ENCODE data around the gene TAF4. TPM values are rescaled to one million over a fixed set of nuclear protein-coding genes. Genes with fewer than 3 reads are reported as not detected.

TAF4 gene
- total RNA-seq, 1 donor from 2014 or later = 17.6 TPM

DNA sequence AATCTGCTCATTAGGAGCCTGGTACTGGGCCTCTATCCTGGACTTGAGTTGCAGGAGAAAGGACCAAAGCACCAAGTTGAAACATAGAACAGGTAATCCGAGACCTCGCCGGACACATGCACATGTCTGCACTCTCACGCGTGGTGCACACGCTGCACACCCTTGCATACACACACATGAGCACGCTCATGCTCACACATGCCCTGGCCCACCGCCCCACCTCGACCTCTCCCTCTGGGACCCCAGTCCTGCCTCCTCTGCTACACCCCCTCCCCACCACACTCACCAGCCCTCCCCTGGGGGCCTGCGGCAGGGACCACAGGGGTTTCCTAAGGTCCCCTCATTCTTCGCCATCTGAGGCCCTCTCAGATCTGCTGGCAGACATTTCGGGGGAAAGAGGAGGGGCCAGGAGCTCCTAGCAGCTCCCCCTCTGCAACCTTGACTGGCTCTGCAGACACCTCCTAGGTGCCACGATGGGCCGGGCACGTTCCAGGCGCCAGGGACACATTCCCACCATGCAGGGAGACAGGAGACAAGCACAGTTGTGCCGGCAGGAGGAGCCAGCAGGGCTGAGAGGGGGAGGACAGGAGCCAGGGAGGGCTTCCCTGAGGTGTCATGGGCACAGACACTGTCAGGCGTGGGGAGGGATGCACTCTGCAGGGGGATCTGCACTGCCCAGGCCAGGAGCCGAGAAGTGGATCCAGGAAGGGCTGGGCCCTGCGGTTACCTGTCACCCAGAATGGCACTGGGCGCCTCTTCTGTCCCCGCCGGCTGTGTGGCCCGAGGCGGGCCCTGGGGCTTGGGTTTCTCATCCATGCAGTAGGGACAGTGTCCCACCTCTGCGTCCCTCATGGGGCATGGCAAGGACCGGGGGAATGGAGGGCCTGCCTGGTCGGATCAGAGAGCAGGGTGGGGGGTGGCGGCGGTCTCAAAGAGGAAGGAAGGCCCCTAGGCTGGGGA is 31.0 kb upstream of the TAF4 start:
- Histone ChIP-seq H3K27me3 (ENCODE audit: low read depth) (no peaks in the 10 kb centered on the region), H3K4me1 (no peaks in the 10 kb centered on the region), H3K9me3 (peaks cover 5% of the 10 kb centered on the region), H3K27ac (no peak overlapping the region), H3K36me3 (no peaks in the 10 kb centered on the region), H3K4me3 (no peak overlapping the region)
- no peak for DNase-seq
- TF ChIP-seq, protein P1, sequence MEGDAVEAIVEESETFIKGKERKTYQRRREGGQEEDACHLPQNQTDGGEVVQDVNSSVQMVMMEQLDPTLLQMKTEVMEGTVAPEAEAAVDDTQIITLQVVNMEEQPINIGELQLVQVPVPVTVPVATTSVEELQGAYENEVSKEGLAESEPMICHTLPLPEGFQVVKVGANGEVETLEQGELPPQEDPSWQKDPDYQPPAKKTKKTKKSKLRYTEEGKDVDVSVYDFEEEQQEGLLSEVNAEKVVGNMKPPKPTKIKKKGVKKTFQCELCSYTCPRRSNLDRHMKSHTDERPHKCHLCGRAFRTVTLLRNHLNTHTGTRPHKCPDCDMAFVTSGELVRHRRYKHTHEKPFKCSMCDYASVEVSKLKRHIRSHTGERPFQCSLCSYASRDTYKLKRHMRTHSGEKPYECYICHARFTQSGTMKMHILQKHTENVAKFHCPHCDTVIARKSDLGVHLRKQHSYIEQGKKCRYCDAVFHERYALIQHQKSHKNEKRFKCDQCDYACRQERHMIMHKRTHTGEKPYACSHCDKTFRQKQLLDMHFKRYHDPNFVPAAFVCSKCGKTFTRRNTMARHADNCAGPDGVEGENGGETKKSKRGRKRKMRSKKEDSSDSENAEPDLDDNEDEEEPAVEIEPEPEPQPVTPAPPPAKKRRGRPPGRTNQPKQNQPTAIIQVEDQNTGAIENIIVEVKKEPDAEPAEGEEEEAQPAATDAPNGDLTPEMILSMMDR (IDR thresholded peaks at IDR 0.05) = no peak
- intact Hi-C loops (cut with DNase I) = no loop called here
- ATAC-seq = no peak

DNA sequence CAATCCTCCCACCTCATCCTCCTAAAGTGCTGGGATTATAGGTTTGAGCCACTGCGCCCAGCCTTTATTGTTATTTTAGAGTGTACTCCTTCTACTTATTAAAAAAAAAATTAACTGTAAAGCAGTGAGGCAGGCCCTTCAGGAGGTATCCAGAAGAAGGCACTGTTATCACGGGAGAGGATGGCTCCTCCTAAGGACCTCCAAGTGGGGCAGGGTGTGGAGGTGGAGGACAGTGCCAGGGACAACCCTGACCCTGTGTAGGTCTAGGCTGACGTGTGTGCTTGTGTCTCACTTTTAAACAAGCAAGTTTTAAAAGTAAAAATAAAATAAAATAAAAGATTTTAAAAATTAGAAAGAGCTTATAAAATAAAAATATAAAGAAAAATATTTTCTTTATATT is 23.7 kb upstream of the TAF4 start:
- Histone ChIP-seq H3K36me3 (no peaks in the 10 kb centered on the region), H3K27ac (no peak overlapping the region), H3K4me3 (no peak overlapping the region), H3K27me3 (ENCODE audit: low read depth) (peaks cover 9% of the 10 kb centered on the region), H3K9me3 (no peaks in the 10 kb centered on the region), H3K4me1 (no peaks in the 10 kb centered on the region)
- ATAC-seq (no peak), DNase-seq (no peak)
- TF ChIP-seq, protein P1 (IDR thresholded peaks at IDR 0.05) = no peak
- intact Hi-C loops (cut with DNase I) = no loop called here

DNA sequence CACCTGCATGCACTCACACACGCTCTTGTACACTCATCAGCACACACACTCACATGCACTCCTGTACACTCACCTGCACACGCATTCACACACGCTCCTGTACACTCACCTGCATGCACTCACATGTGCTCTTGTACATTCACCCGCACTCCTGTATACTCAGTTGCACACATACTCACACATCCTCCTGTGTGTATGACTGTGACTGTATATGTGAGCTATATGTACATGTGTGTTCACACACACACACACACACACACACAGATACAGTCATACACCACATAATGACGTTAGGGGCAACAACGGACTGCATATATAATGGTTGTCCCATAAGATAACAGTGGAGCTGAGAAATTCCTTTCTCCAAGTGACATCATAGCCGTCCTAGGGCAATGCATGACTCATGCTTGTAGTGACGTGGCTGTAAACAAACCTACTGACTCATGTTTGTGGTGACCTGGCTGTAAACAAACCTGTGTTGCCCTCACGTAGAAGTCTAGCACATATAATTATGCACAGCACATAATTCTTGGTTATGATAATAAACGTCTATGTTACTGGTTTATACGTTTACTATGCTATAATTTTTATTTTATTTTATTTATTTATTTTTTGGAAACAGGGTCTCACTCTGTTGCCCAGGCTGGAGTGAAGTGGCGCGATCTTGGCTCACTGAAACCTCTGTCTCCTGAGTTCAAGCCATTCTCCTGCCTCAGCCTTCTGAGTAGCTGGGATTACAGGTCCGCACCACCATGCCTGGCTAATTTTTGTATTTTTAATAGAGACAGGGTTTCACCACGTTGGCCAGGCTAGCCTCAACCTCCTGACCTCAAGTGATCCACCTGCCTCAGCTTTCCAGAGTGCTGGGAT is 22.8 kb upstream of the TAF4 start:
- intact Hi-C loops (cut with DNase I) = no loop called here
- ATAC-seq (peak; percentile 17 to 52), DNase-seq (no peak)

DNA sequence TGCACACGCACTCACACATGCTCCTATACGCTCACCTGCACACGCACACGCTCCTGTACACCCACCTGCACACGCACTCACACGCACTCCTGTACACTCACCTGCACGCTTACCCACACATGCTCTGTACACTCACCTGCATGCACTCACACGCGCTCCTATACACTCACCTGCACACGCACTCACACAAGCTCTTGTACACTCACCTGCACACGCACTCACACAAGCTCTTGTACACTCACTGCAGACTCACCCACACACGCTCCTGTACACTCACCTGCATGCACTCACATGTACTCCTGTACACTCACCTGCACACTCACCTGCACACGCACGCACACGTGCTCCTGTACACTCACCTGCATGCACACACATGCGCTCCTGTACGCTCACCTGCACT is 22.0 kb upstream of the TAF4 start:
- H3K27ac ChIP-seq = no peak overlapping the region
- intact Hi-C loops (cut with DNase I) = no loop called here
- H3K4me1 ChIP-seq = no peaks in the 10 kb centered on the region
- H3K4me3 ChIP-seq = no peak overlapping the region
- DNase-seq = no peak
- no peaks in the 10 kb centered on the region for H3K36me3 ChIP-seq
- no peaks in the 10 kb centered on the region for H3K9me3 ChIP-seq
- ATAC-seq = peak in 1 of 2 donors; percentile 32
- TF ChIP-seq, protein P1 (IDR thresholded peaks at IDR 0.05) = no peak
- peaks cover 9% of the 10 kb centered on the region for H3K27me3 ChIP-seq (ENCODE audit: low read depth)

More for the DNA sequence above, 22.8 kb upstream of the TAF4 start:
- no peak overlapping the region for H3K27ac ChIP-seq
- no peaks in the 10 kb centered on the region for H3K36me3 ChIP-seq
- H3K27me3 ChIP-seq (ENCODE audit: low read depth) = peaks cover 9% of the 10 kb centered on the region
- H3K9me3 ChIP-seq = no peaks in the 10 kb centered on the region
- H3K4me3 ChIP-seq = no peak overlapping the region
- TF ChIP-seq, protein P1 (IDR thresholded peaks at IDR 0.05) = no peak
- no peaks in the 10 kb centered on the region for H3K4me1 ChIP-seq

DNA sequence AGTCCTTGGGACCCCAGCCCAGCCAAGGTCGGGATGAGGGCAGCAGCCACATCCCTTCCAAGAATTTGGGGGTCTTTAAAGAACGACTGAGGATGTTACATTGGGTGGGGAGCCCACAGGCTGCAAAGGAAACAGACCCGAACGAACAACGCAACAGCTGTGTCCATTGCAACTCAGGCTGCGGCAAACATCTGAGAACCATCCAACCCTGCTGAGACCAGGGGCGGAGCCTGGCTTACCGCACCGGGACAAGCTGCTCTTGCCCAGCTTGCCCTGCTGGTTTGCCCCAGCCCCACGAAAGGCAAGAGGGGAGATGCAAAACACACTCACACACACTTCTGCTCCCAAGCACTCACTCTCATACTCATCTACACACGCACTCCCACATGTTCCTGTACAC is 21.5 kb upstream of the TAF4 start:
- no peak for DNase-seq
- Histone ChIP-seq H3K4me1 (no peaks in the 10 kb centered on the region), H3K4me3 (no peak overlapping the region), H3K9me3 (no peaks in the 10 kb centered on the region), H3K36me3 (no peaks in the 10 kb centered on the region), H3K27ac (no peak overlapping the region), H3K27me3 (ENCODE audit: low read depth) (peaks cover 9% of the 10 kb centered on the region)
- TF ChIP-seq, protein P1 (IDR thresholded peaks at IDR 0.05) = no peak
- ATAC-seq = peak in 1 of 2 donors; percentile 26
- intact Hi-C loops (cut with DNase I) = no loop called here

Data from lower lobe of right lung (tissue), 2 donors.